KOPT-K1 (cell line): ENCODE data around the gene BRIX1.
"Not testable (repeated sequence)": the region's sequence is repeated elsewhere in the genome, so short reads cannot be mapped to it uniquely, and the experiment has no call there.

Experiments
- H3K27ac ChIP-seq: fragments of 200-600 bp; sonication (generic); 2 replicates; pipeline ENCODE4 v1.5.1; 2016; ENCODE audit warnings: antibody characterized with exemption, mild to moderate bottlenecking, low read depth, low read length; ENCODE audit not compliant: poor library complexity, severe bottlenecking
- H3K36me3 ChIP-seq: fragments of 200-600 bp; sonication (generic); 2 replicates; pipeline ENCODE4 v1.5.1; 2017; ENCODE audit warnings: antibody characterized with exemption, mild to moderate bottlenecking, low read length, moderate library complexity; ENCODE audit not compliant: insufficient read depth
- H3K9me3 ChIP-seq: fragments of 200-600 bp; sonication (generic); 2 replicates; pipeline ENCODE4 v1.5.1; 2017; ENCODE audit warnings: antibody characterized with exemption, low read length, mild to moderate bottlenecking; ENCODE audit not compliant: insufficient read depth, poor library complexity, severe bottlenecking

The BRIX1 gene

GRCh38 chr5:34898258-34898895 lies 17.1 kb upstream of the BRIX1 start:
- H3K27ac ChIP-seq: no peak overlapping the region
- peaks cover 17% of the 10 kb centered on the region for H3K36me3 ChIP-seq
- H3K9me3 ChIP-seq: no peaks in the 10 kb centered on the region

- Histone ChIP-seq H3K36me3 (peaks cover 20% of the 10 kb centered on the region), H3K9me3 (no peaks in the 10 kb centered on the region), H3K27ac (no peak overlapping the region)
These were observed 16.4 kb upstream of the BRIX1 start for GRCh38 chr5:34899066-34899465.

- no peaks in the 10 kb centered on the region for H3K9me3 ChIP-seq
- peaks cover 35% of the 10 kb centered on the region for H3K36me3 ChIP-seq
These were observed 14.9 kb upstream of the BRIX1 start for GRCh38 chr5:34900652-34901051.

GRCh38 chr5:34903260-34903659 lies 12.3 kb upstream of the BRIX1 start:
- H3K36me3 ChIP-seq: peaks cover 47% of the 10 kb centered on the region
- H3K27ac ChIP-seq: no peak overlapping the region
- no peaks in the 10 kb centered on the region for H3K9me3 ChIP-seq

More at GRCh38 chr5:34900652-34901051, 14.9 kb upstream of the BRIX1 start:
- H3K27ac ChIP-seq: no peak overlapping the region

GRCh38 chr5:34905564-34905963 lies 9.9 kb upstream of the BRIX1 start:
- H3K36me3 ChIP-seq: peaks cover 70% of the 10 kb centered on the region

GRCh38 chr5:34913072-34913471 lies 2.4 kb upstream of the BRIX1 start:
- H3K9me3 ChIP-seq: no peaks in the 10 kb centered on the region
- H3K27ac ChIP-seq: no peak overlapping the region
- H3K36me3 ChIP-seq: peaks cover 55% of the 10 kb centered on the region

More at GRCh38 chr5:34905564-34905963, 9.9 kb upstream of the BRIX1 start:
- Histone ChIP-seq H3K9me3 (no peaks in the 10 kb centered on the region), H3K27ac (no peak overlapping the region)

- Histone ChIP-seq H3K9me3 (no peaks in the 10 kb centered on the region), H3K36me3 (peaks cover 55% of the 10 kb centered on the region), H3K27ac (peak overlapping the region; percentile 88)
These were observed 806 bp upstream of the BRIX1 start for GRCh38 chr5:34914671-34915138.

- H3K27ac ChIP-seq: peak overlapping the region; percentile 88
- H3K9me3 ChIP-seq: no peaks in the 10 kb centered on the region
- peaks cover 55% of the 10 kb centered on the region for H3K36me3 ChIP-seq
These were observed 313 bp downstream of the BRIX1 start for GRCh38 chr5:34915856-34916192.

GRCh38 chr5:34916518-34916917 lies 1.0 kb downstream of the BRIX1 start:
- peaks cover 55% of the 10 kb centered on the region for H3K36me3 ChIP-seq
- H3K27ac ChIP-seq: peak overlapping the region; percentile 88
- no peaks in the 10 kb centered on the region for H3K9me3 ChIP-seq

GRCh38 chr5:34918025-34918424 lies 2.5 kb downstream of the BRIX1 start:
- Histone ChIP-seq H3K36me3 (peaks cover 57% of the 10 kb centered on the region), H3K9me3 (no peaks in the 10 kb centered on the region), H3K27ac (no peak overlapping the region)

- Histone ChIP-seq H3K27ac (no peak overlapping the region), H3K9me3 (no peaks in the 10 kb centered on the region), H3K36me3 (peaks cover 65% of the 10 kb centered on the region)
These were observed 3.6 kb downstream of the BRIX1 start for GRCh38 chr5:34919077-34919476.

- not testable (repeated sequence) for H3K27ac ChIP-seq, H3K9me3 ChIP-seq
- peaks cover 100% of the 10 kb centered on the region for H3K36me3 ChIP-seq
These were observed 7.7 kb downstream of the BRIX1 start for GRCh38 chr5:34923256-34923655.

GRCh38 chr5:34923694-34924461 lies 8.4 kb downstream of the BRIX1 start:
- Histone ChIP-seq H3K36me3 (peaks cover 95% of the 10 kb centered on the region), H3K27ac (no peak overlapping the region), H3K9me3 (no peaks in the 10 kb centered on the region)

GRCh38 chr5:34924462-34924765 lies 8.9 kb downstream of the BRIX1 start:
- no peak overlapping the region for H3K27ac ChIP-seq

GRCh38 chr5:34926318-34926888 lies 10.9 kb downstream of the BRIX1 start:
- Histone ChIP-seq H3K9me3 (no peaks in the 10 kb centered on the region), H3K27ac (no peak overlapping the region), H3K36me3 (peaks cover 70% of the 10 kb centered on the region)

More at GRCh38 chr5:34924462-34924765, 8.9 kb downstream of the BRIX1 start:
- Histone ChIP-seq H3K36me3 (peaks cover 90% of the 10 kb centered on the region), H3K9me3 (no peaks in the 10 kb centered on the region)
